Measurements from ENCODE around the gene INTS7.
A peak's percentile ranks its signal among the peaks of the same experiment; 100 is the strongest.
"Not testable (repeated sequence)": the region's sequence is repeated elsewhere in the genome, so short reads cannot be mapped to it uniquely, and the experiment has no call there.

INTS7 gene

DNA sequence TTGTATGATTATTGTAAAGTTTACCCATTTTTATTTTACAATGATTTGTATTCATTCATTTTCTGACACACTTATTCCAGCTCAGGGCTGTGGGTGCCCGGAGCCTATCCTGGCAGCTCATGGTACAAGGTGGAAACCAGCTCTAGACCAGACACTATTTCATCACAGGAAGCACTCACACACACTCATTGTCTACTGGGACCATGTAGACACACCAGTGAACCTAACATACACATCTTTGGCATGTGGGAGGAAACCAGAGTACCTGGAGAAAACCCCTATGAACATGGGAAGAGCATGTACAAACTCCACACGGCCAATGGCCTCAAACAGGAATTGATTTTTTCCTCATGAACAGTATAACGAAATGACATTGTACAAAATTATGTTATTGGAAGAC lies 2.5 kb upstream of the INTS7 start:
- DNase-seq (ENCODE audit: low read depth), result no peak

DNA sequence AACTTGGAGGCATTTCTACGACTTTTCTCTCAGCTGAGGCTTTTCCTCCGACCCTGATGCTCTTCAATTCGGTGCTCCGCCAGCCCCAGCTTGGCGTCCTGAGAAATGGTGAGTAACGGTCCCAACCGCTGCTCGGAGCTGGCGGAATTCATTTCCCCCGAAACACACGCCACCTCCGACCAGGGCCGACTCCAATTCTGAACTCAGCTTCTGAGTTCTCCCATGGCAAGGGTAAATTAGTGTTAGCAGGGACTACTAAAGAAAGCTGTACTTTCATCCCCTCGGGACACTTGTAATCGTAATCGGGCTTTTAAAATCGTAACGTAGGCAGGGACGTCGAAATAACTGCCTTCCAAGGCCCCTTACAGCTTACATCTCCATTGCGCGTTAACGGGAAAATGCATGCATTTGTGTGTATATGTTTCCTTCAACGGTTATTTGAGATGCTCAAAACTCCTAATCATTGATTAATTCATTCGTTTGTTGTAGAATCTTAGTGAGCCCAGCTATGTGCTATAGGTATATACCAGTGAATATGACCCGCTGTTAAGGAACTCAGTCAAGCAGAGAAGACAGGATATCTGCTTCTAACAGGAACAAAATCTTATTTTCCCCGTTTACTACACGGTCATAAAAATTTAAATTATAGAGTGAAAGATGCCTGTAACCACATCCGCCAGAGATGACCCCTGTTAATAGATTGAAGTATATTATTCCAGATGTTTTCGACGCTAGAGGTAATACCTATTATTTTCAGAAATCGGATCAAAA lies 663 bp upstream of the INTS7 start:
- no peak for DNase-seq (ENCODE audit: low read depth)

GRCh38 chr1:212034516-212035122 lies 738 bp downstream of the INTS7 start:
- DNase-seq (ENCODE audit: low read depth), result no peak

DNA sequence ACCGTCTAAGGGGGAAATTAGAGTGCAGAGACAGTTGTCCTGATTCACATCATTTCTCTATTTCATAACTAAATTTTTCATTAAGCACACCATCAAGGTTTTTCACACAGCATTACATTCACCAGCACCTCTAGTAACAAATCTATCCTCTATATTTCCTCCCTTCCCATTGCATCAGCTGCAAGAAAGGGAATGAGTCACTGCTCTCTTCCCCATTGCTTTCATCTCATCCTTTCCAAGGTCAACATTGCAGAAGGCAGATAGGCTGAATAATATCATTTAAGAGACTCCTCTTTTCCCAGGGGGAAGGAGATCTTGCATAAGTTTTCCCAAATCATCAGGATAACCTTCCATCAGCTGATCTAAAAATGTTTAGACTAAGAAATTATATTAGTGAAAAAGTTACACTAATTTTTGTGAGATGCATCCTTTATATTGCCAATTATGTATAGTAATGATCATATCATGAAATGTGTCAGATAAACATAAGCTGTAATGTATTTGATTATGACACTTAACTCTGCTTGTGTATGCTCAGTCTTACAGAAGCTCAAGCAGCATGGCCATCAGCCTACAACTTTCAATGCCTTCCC lies 4.3 kb downstream of the INTS7 start:
- DNase-seq (ENCODE audit: low read depth), result no peak

DNA sequence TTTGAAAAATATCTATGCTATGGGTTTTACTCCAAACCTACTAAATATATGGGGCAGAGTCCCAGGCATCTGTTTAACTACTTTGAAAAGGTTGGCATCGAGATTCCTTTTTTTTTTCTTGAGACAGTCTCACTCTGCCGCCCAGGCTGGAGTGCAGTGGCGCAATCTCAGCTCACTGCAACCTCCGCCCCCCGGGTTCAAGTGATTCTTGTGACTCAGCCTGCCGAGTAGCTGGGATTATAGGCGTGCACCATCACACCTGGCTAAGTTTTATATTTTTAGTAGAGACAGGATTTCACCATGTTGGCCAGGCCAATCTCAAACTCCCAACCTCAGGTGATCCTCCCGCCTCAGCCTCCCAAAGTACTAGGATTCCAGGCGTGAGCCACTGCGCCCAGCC lies 7.6 kb downstream of the INTS7 start:
- DNase-seq (ENCODE audit: low read depth), result not testable (repeated sequence)

- no peak for DNase-seq (ENCODE audit: low read depth)
Observed at GRCh38 chr1:212024469-212025149, 10.7 kb downstream of the INTS7 start.

GRCh38 chr1:212022908-212023307 lies 12.4 kb downstream of the INTS7 start:
- DNase-seq (ENCODE audit: low read depth), result not testable (repeated sequence)

DNA sequence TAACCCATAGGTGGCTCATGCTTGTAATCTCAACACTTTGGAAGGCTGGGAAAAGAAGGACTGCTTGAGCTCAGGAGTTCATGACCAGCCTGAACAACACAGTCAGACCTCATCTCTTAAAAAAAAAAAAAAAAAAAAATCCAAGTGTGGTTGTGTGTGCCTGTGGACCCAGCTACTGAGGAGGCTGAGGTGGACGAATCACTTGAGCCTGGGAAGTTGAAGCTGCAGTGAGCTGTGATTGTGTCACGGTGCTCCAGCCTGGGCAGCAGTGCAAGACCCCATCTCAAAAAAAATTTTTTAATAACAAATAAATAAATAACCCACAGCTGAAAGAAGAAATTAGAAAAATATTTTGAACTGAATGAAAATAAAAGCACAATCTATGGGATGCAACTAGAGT lies 13.8 kb downstream of the INTS7 start:
- DNase-seq (ENCODE audit: low read depth), result no peak

DNA sequence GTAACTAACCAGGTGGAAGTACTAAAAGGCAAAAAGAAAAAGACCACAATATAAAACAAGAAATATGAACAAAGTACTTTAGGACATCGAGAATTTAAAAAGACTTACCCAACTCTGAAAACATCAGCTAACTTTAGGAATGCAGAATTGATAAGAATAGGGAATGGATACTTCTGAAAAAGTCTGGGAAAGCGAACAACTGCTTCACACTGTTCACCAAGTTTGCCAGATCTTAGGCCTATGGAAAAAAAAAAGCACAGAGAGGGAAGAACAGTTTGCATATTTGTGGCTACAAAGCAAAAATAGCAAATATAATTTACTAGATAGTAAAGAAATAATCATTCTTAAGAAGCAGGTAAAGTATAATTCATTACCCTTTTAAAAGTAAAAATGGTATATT lies 14.4 kb downstream of the INTS7 start:
- no peak for DNase-seq (ENCODE audit: low read depth)

DNA sequence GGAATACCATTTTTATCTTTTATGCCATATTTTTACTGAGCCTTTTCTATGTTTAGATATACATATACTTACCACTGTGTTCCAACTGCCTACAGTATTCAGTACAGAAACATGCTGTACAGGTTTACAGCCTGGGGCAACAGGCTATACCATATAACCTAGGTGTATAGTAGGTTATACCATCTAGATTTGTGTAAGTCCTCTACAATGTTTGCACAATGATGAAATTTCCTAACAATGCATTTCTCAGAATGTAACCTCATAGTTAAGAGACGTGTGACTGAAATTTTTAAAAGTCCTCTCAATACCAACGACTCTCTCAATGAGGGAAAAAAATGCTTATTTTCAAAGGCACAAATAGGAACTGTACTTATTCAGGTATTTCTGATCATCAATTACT lies 21.7 kb downstream of the INTS7 start:
- DNase-seq (ENCODE audit: low read depth), result no peak

GRCh38 chr1:212012034-212012740 lies 23.2 kb downstream of the INTS7 start:
- DNase-seq (ENCODE audit: low read depth), result peak; percentile 43

DNA sequence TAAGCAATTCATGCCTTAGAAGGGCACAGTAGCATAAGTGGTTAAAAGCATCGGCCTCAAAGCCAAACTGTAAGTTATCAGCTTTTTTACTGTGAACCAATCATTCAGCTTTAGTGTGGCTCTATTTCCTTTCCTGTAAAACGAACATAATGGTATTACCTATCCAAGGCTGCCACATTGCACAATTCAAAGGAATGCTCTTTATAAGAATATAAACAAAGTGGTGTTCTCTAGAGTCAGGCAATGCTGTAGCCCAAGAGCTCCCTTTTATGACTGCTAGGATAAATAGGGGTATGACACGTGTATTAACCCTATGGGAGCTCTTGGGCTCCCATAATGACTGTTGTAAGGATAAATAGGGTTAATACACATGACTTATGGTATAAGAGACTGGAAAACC lies 25.4 kb downstream of the INTS7 start:
- DNase-seq (ENCODE audit: low read depth), result no peak

GRCh38 chr1:212009561-212009960 lies 25.8 kb downstream of the INTS7 start:
- DNase-seq (ENCODE audit: low read depth), result no peak

- DNase-seq (ENCODE audit: low read depth), result no peak
Observed at GRCh38 chr1:212007886-212008285, 27.5 kb downstream of the INTS7 start.

DNA sequence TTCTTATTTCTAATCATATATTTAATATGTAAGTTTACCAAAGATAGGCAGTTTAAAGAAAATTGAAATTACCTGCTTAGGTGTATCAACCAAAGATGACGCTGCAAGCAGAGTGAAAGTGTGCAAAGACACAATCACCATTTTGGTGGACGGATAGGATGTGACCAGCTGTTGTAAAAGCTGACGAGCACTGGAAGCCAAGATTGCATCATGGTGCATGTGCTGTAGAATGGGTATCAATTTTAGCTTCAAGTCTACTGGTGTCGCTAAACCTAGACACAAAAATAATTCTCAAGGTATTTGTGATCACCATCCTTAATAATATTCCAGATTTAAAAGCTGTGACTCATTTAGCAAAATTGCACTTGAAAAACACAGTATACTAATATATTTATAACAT lies 28.2 kb downstream of the INTS7 start:
- DNase-seq (ENCODE audit: low read depth), result no peak

- DNase-seq (ENCODE audit: low read depth), result no peak
Observed at GRCh38 chr1:212004895-212005608, 30.3 kb downstream of the INTS7 start.

DNA sequence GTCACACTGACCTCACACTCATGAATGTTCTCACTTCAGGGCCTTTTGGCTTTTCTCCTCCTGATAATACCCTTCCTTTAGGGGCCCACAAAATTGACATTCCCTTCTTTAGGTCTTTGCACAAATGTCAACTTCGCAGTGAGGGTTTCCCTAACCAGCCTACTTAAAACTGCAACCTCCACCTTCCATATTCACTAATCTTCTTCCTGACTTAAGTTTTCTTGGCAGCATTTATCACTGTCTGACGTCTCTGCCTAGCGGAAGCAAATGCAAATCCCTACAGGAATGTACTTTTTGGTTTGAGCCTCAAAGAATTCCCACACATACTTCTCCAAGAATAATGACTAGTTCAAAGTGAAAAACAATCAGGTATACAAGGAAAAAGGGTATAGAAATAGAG lies 32.8 kb downstream of the INTS7 start:
- DNase-seq (ENCODE audit: low read depth), result no peak

DNA sequence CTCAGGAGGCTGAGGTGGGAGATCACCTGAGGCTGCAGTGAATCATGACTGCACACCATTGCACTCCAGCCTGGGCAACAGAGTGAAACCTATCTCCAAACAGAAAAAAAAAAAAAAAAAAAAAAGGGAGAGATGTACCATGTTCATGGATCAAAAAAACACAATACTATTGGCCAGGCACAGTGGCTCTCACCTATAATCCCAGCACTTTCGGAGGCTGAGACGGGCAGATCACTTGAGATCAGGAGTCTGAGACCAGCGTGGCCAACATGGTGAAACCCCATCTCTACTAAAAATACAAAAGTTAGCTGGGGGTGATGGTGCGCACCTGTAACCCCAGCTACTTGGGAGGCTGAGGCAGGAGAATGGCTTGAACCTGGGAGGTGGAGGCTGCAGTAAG lies 37.9 kb downstream of the INTS7 start:
- DNase-seq (ENCODE audit: low read depth), result not testable (repeated sequence)

GRCh38 chr1:211991695-211992094 lies 43.7 kb downstream of the INTS7 start:
- no peak for DNase-seq (ENCODE audit: low read depth)

- DNase-seq (ENCODE audit: low read depth), result no peak
Observed at GRCh38 chr1:211986628-211987254, 48.6 kb downstream of the INTS7 start.

All from T follicular helper cell (primary cell).